Measurements from ENCODE around the gene ZFP14.
A peak's percentile ranks its signal among the peaks of the same experiment; 100 is the strongest.

The ZFP14 gene

DNA sequence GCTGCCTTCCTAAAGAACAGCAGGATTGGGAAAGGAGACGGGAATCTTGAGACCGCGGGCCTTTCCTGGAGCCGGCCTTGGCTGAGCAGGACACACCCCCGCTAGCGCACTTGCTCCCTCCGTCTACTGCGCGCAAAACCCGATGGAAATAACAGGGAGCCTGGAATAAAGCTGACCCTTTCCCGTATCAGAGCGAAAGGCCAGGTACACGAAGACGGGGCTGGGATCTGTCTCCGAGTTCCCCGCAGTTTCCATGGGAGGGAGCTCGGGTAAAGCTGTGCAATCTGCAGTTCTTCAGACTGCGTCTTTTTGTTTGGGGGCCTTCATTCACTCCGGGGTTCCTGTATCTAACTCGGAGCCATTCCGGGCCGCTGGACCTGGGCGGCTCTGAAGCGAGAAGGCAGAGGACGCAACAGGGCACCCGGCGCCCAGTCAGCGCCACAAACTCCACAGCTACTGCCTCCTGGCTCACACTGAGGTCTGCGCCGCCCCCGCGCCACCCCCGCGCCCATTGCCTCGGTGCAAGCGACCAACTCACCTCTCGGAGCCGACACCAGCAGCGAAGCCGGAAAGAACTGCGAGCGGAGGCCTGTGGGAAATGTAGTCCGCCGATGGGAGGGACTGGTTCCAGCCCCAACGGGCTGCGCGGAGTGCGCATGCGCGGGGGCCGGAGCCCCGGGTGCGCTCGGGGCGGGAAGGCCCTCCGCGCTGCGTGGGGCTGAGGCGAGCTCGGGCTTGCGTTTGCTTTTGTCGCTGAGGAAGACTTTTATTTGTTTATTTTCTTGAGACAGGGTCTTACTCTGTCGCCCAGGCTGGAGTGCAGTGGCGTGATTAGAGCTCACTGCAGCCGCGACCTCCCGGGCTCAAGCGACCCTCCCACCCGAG lies at the start of gene ZFP14:
TSS of gene ZFP14 (minus strand) at position 577 of the 885 bp plus-strand sequence. CDS start 11,309 bp downstream, outside the sequence.
- peak within 1 kb of the TSS; percentile 93 for H3K4me3 ChIP-seq (ENCODE audit: low read length)
- peak within 1 kb of the TSS; percentile 84 for H3K9ac ChIP-seq (ENCODE audit: low read depth, low read length)
- no peak within 1 kb of the TSS for H3K27ac ChIP-seq (ENCODE audit: low read length)

DNA sequence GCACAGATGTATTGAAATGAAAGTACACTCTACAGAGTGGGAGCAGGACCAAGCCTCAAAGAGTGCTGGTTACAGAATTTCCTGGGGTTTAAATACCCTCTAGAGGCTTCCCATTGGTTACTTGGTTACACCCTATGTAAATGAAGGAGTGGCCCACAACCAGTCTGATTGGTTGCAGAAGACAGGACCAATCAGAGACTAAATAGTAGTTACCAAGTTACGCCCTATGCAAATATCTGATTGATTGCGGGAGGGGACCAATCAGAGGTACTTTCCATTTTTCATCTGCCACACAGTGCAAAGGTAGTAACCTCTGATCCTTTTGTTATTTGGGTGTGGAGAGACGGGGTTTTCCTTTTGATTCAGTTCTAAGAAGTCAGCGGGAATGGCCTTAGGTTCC lies 44.9 kb upstream of the ZFP14 start:
- H3K27ac ChIP-seq (ENCODE audit: low read length), result no peak overlapping the region
- H3K4me3 ChIP-seq (ENCODE audit: low read length), result no peak overlapping the region
- H3K4me1 ChIP-seq (ENCODE audit: insufficient read depth, low read length), result no peaks in the 10 kb centered on the region
- H3K9me3 ChIP-seq (ENCODE audit: insufficient read depth, low read depth, low read length), result peaks cover 20% of the 10 kb centered on the region
- H3K36me3 ChIP-seq (ENCODE audit: insufficient read depth, low read depth, low read length), result no peaks in the 10 kb centered on the region
- H3K9ac ChIP-seq (ENCODE audit: low read depth, low read length), result no peak overlapping the region
- H3K27me3 ChIP-seq (ENCODE audit: insufficient read depth, low read length), result peaks cover 36% of the 10 kb centered on the region; the same call in 1 of the 2 replicates

More for the DNA sequence above, at the start of gene ZFP14:
- Histone ChIP-seq H3K4me1 (ENCODE audit: insufficient read depth, low read length) (0 out of 2 replicates have a peak, but pooled peaks cover 3% of the 10 kb centered on the region), H3K9me3 (ENCODE audit: insufficient read depth, low read depth, low read length) (no peaks in the 10 kb centered on the region), H3K36me3 (ENCODE audit: insufficient read depth, low read depth, low read length) (no peaks in the 10 kb centered on the region), H3K27me3 (ENCODE audit: insufficient read depth, low read length) (no peaks in the 10 kb centered on the region)

DNA sequence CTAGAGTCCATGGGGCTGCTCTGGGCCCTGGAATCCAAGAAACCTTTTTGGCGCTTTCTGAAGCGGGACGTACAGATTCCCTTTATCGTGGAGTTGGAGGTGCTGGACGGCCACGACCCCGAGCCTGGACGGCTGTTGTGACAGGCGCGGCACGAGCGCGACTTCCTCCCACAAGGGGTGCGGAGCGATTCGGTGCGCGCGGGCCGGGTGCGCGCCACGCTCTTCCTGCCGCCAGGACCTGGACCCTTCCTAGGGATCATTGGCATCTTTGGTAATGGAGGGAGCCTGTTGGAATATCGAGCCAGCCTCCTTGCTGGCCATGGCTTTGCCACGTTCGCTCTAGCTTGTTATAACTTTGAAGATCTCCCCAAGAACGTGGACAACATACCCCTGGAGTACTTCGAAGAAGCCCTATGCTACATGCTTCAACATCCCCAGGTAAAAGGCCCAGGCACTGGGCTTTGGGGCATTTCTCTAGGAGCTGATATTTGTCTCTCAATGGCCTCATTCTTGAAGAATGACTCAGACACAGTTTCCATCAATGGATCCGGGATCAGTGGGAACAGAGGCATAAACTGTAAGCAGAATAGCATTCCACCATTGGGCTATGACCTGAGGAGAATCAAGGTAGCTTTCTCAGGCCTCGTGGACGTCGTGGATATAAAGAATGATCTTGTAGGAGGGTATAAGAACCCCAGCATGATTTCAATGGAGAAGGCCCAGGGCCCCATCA lies 42.9 kb upstream of the ZFP14 start:
- H3K27ac ChIP-seq (ENCODE audit: low read length), result no peak overlapping the region
- no peak overlapping the region for H3K9ac ChIP-seq (ENCODE audit: low read depth, low read length)
- H3K9me3 ChIP-seq (ENCODE audit: insufficient read depth, low read depth, low read length), result peaks cover 17% of the 10 kb centered on the region
- H3K4me3 ChIP-seq (ENCODE audit: low read length), result peak overlapping the region; percentile 60; the same call in 1 of the 2 replicates
- no peaks in the 10 kb centered on the region for H3K4me1 ChIP-seq (ENCODE audit: insufficient read depth, low read length)
- H3K27me3 ChIP-seq (ENCODE audit: insufficient read depth, low read length), result peaks cover 39% of the 10 kb centered on the region; the same call in 1 of the 2 replicates
- H3K36me3 ChIP-seq (ENCODE audit: insufficient read depth, low read depth, low read length), result no peaks in the 10 kb centered on the region

DNA sequence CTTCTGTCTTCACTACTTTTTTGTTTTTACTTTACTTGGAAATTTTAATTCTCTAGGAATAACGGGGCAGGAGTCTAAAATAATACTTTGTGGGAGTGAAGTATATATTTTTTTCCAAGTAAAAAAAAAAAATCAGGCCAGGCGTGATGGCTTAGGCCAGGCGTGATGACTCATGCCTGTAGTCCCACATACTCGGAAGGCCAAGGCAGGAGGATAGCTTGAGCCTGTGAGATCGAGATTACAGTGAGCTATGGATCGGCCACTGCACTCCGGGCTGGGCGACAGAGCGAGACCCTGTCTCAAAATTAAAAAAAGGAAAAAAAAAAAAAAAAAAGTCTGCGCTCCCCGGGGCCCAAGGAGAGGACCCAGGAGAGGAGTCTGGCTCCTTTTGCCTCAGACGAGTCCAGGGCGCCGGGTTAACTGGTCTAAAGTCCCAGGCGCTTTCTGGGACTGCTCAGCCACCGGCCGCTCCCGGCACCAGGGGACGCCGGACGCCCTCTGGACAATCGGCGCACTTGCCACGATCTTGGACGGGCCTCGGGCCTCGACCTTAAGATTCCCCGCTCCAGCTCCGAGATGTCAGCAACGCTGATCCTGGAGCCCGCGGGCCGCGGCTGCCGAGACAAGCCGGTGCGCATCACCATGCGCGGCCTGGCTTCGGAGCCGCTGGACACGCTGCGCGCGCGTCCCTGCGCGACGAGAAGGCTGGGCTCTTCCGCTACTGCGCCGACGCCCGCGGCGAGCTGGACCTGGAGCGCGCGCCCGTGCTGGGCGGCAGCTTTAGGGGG lies 42.2 kb upstream of the ZFP14 start:
- peak overlapping the region; percentile 60; the same call in 1 of the 2 replicates for H3K4me3 ChIP-seq (ENCODE audit: low read length)
- peaks cover 15% of the 10 kb centered on the region for H3K9me3 ChIP-seq (ENCODE audit: insufficient read depth, low read depth, low read length)

DNA sequence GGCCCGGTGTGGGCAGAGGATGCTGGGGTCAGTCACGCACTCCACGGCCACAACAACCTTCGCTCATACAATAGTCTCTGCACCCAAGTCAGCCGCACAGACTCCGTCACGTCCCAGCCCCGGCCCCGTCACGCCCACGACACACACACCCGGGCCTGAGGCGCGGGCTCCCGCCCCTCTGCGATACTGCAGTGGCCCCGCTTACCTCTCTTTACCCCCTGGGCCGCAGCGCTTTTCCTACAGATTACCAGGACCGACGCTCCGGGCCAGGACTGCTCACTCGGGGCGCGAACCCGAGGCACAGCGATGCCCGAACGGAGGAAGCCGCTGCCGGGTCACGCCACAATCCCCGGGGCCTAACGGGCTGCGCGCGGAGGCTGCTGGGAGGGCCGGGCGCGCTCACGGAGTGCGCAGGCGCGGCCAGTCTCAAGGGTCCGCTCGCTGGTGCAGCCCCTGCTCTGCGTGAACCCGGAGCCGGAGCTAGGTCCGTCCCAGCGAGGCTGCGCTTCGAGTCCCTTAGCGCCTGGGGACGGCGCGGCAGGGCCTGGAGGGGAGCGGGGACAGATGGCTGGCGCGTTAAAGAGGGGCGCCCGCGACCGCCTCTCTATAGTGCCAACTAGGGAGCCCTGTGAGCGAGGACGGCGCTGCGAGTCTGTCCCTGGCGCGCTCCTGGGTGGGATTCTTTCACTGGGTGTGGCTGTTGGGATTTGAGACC lies 39.4 kb upstream of the ZFP14 start, which contains the start of gene ZFP82:
TSS of gene ZFP82 (minus strand) at position 358 of the 715 bp plus-strand sequence. CDS start 8,855 bp downstream, outside the sequence.
- Histone ChIP-seq H3K36me3 (ENCODE audit: insufficient read depth, low read depth, low read length) (peaks cover 7% of the 10 kb centered on the region; the same call in 1 of the 2 replicates), H3K27ac (ENCODE audit: low read length) (peak within 1 kb of the TSS; percentile 64), H3K27me3 (ENCODE audit: insufficient read depth, low read length) (peaks cover 39% of the 10 kb centered on the region; the same call in 1 of the 2 replicates), H3K4me3 (ENCODE audit: low read length) (peak within 1 kb of the TSS; percentile 92), H3K4me1 (ENCODE audit: insufficient read depth, low read length) (no peaks in the 10 kb centered on the region), H3K9ac (ENCODE audit: low read depth, low read length) (peak within 1 kb of the TSS; percentile 82), H3K9me3 (ENCODE audit: insufficient read depth, low read depth, low read length) (peaks cover 2% of the 10 kb centered on the region)

More for the DNA sequence above, 42.2 kb upstream of the ZFP14 start:
- Histone ChIP-seq H3K27me3 (ENCODE audit: insufficient read depth, low read length) (peaks cover 39% of the 10 kb centered on the region; the same call in 1 of the 2 replicates), H3K4me1 (ENCODE audit: insufficient read depth, low read length) (no peaks in the 10 kb centered on the region), H3K36me3 (ENCODE audit: insufficient read depth, low read depth, low read length) (no peaks in the 10 kb centered on the region), H3K27ac (ENCODE audit: low read length) (no peak overlapping the region), H3K9ac (ENCODE audit: low read depth, low read length) (no peak overlapping the region)

DNA sequence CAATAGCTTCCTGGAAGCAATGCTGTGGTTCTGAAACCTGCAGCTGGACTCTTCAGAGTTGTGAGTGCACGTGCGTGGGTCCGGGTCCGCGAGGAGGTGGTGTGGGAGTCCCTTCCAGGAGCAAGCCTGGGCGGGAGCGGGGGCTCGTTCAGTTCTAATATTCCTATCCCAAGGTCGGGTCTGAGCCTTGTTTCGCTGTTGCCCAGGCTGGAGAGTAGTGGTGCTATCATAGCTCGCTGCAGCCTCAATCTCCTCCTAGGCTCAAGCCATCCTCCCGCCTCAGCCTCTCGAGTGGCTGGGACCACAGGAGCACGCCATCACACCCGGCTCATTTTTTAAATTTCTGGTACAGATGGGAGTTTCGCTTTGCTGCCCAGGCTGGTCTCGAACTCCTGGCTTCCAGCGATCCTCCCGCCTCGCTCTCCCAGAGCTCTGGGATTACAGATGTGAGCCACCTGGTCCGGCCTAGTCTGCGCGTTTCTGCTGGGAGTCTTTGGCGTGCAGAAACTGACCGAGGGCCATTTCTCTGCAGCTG lies 38.8 kb upstream of the ZFP14 start:
- peak overlapping the region; percentile 82 for H3K9ac ChIP-seq (ENCODE audit: low read depth, low read length)
- peaks cover 11% of the 10 kb centered on the region; the same call in 1 of the 2 replicates for H3K36me3 ChIP-seq (ENCODE audit: insufficient read depth, low read depth, low read length)
- peak overlapping the region; percentile 64 for H3K27ac ChIP-seq (ENCODE audit: low read length)
- H3K27me3 ChIP-seq (ENCODE audit: insufficient read depth, low read length), result peaks cover 39% of the 10 kb centered on the region; the same call in 1 of the 2 replicates
- peak overlapping the region; percentile 92 for H3K4me3 ChIP-seq (ENCODE audit: low read length)
- peaks cover 6% of the 10 kb centered on the region for H3K9me3 ChIP-seq (ENCODE audit: insufficient read depth, low read depth, low read length)
- H3K4me1 ChIP-seq (ENCODE audit: insufficient read depth, low read length), result no peaks in the 10 kb centered on the region

DNA sequence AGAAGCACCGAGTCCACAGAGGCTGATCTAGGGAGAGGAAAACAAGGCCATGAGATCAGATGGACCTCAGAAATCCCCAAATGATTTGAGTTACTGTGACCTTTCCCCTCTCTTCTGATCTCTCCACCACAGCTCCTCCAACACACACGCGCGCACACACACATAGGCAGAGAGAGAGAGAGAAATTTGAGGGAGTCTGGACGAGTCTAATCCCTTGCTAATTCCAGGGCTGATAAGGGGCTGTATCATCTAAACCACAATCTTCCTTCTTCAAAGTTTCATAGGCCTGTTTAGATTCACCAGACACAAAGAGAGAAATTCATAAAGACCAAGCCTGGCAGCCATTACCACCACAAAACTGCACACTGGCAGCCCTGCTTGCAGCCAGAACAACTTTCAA lies 30.8 kb upstream of the ZFP14 start:
- Histone ChIP-seq H3K27ac (ENCODE audit: low read length) (no peak overlapping the region), H3K27me3 (ENCODE audit: insufficient read depth, low read length) (no peaks in the 10 kb centered on the region), H3K9ac (ENCODE audit: low read depth, low read length) (no peak overlapping the region), H3K9me3 (ENCODE audit: insufficient read depth, low read depth, low read length) (peaks cover 4% of the 10 kb centered on the region; the same call in 1 of the 2 replicates), H3K4me3 (ENCODE audit: low read length) (no peak overlapping the region), H3K4me1 (ENCODE audit: insufficient read depth, low read length) (no peaks in the 10 kb centered on the region), H3K36me3 (ENCODE audit: insufficient read depth, low read depth, low read length) (peaks cover 59% of the 10 kb centered on the region)

DNA sequence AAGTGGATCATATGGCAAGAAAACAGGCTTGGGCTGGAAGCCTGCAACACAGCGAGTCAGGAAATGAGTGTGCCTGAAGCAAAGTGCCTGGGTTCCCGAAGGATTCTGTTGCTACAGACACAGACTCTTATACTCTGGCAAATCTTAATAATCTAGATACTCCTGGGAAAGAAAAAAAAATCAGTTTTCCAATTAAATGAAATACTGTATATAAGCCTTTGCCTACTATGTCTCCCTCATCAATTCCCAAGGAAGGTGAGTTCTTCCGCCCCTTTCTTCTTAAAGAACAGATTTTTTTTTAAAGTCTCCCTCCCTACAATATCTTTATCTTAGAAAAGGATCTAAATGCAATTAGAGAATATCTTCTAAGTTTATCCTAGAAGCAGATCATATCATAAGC lies 29.1 kb upstream of the ZFP14 start:
- peaks cover under 1% of the 10 kb centered on the region; the same call in 1 of the 2 replicates for H3K9me3 ChIP-seq (ENCODE audit: insufficient read depth, low read depth, low read length)
- H3K4me3 ChIP-seq (ENCODE audit: low read length), result no peak overlapping the region
- H3K4me1 ChIP-seq (ENCODE audit: insufficient read depth, low read length), result no peaks in the 10 kb centered on the region
- H3K36me3 ChIP-seq (ENCODE audit: insufficient read depth, low read depth, low read length), result peaks cover 69% of the 10 kb centered on the region
- H3K27me3 ChIP-seq (ENCODE audit: insufficient read depth, low read length), result no peaks in the 10 kb centered on the region
- H3K27ac ChIP-seq (ENCODE audit: low read length), result no peak overlapping the region
- no peak overlapping the region for H3K9ac ChIP-seq (ENCODE audit: low read depth, low read length)

DNA sequence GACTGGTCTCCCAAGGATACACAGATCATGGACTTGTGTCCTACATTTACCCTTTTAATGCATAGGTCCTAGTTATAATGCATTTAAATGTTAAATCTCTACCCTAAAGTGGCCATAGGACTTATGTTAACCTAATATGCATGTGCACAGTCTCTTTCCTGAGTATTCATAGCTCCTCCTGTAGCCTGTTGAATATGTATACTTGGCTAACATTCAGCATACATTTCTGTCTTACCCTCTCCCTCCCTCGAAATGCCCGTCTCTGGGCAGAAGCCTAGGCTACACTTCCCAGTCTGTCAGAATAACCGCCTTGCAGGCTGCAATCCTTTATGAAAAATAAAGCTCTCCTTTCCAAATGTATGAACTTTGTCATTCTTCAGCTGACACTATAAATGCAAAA lies 25.5 kb upstream of the ZFP14 start:
- Histone ChIP-seq H3K4me3 (ENCODE audit: low read length) (no peak overlapping the region), H3K9ac (ENCODE audit: low read depth, low read length) (no peak overlapping the region), H3K9me3 (ENCODE audit: insufficient read depth, low read depth, low read length) (peaks cover 8% of the 10 kb centered on the region; the same call in 1 of the 2 replicates), H3K4me1 (ENCODE audit: insufficient read depth, low read length) (no peaks in the 10 kb centered on the region), H3K27me3 (ENCODE audit: insufficient read depth, low read length) (no peaks in the 10 kb centered on the region), H3K27ac (ENCODE audit: low read length) (no peak overlapping the region), H3K36me3 (ENCODE audit: insufficient read depth, low read depth, low read length) (peaks cover 81% of the 10 kb centered on the region)

DNA sequence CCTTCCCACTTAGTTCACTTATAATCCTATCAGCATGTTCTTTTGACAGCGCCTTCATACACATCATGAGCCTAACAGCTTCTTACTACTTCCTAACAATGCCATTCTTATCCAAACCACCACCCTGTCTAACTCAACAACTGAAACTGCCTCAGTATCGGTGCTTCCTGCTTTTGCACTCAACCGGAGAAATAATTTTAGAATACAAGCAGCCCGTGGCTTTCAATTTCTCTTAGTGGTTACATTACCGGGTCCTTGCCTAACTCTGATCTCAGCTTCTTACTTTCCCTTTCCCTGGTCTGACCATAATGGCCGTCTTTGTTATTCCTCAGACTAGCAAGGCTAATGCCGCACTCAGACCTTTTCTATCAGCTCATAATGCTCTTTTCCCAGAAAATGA lies 22.5 kb upstream of the ZFP14 start:
- no peak overlapping the region for H3K4me3 ChIP-seq (ENCODE audit: low read length)
- no peak overlapping the region for H3K9ac ChIP-seq (ENCODE audit: low read depth, low read length)
- peaks cover 82% of the 10 kb centered on the region for H3K36me3 ChIP-seq (ENCODE audit: insufficient read depth, low read depth, low read length)
- no peak overlapping the region for H3K27ac ChIP-seq (ENCODE audit: low read length)
- H3K4me1 ChIP-seq (ENCODE audit: insufficient read depth, low read length), result no peaks in the 10 kb centered on the region
- peaks cover 26% of the 10 kb centered on the region for H3K9me3 ChIP-seq (ENCODE audit: insufficient read depth, low read depth, low read length)
- H3K27me3 ChIP-seq (ENCODE audit: insufficient read depth, low read length), result no peaks in the 10 kb centered on the region
